Subcutaneous abdominal adipose tissue (tissue), 5 donors: ENCODE measurements around the gene DAGLA.

Experiments
- H3K27ac ChIP-seq: one replicate; pipeline ENCODE4 v1.7.0; 2013; ENCODE audit warnings: low read depth, mild to moderate bottlenecking, inconsistent platforms, low read length, moderate library complexity
- H3K27me3 ChIP-seq, 5 donors: one replicate each; pipeline ENCODE4 v1.7.0; 2013; ENCODE audit warnings: low read length in 5 of 5, inconsistent platforms in 1 of 5; ENCODE audit not compliant: control insufficient read depth in 5 of 5, insufficient read depth in 4 of 5
- H3K36me3 ChIP-seq, 5 donors: one replicate each; pipeline ENCODE4 v1.7.0; 2013; ENCODE audit warnings: low read length in 5 of 5; ENCODE audit not compliant: control insufficient read depth in 5 of 5, insufficient read depth in 5 of 5
- H3K4me1 ChIP-seq, 5 donors: one replicate each; pipeline ENCODE4 v1.7.0; 2013; ENCODE audit warnings: low read length in 5 of 5, mild to moderate bottlenecking in 3 of 5, moderate library complexity in 1 of 5; ENCODE audit not compliant: control insufficient read depth in 5 of 5, insufficient read depth in 5 of 5
- H3K4me3 ChIP-seq, 5 donors: one replicate each; pipeline ENCODE4 v1.7.0; 2013; ENCODE audit warnings: low read length in 5 of 5, low read depth in 1 of 5
- H3K9ac ChIP-seq, 5 donors: one replicate each; pipeline ENCODE4 v1.7.0; 2013; ENCODE audit warnings: low read length in 5 of 5, mild to moderate bottlenecking in 4 of 5, moderate library complexity in 3 of 5
- H3K9me3 ChIP-seq, 5 donors: one replicate each; pipeline ENCODE4 v1.7.0; 2013; ENCODE audit warnings: low read length in 5 of 5; ENCODE audit not compliant: control insufficient read depth in 5 of 5
- donor health status: healthy.
- donor health status: healthy.
- donor health status: healthy.
- donor health status: healthy.
- donor health status: healthy.

DAGLA gene

DNA sequence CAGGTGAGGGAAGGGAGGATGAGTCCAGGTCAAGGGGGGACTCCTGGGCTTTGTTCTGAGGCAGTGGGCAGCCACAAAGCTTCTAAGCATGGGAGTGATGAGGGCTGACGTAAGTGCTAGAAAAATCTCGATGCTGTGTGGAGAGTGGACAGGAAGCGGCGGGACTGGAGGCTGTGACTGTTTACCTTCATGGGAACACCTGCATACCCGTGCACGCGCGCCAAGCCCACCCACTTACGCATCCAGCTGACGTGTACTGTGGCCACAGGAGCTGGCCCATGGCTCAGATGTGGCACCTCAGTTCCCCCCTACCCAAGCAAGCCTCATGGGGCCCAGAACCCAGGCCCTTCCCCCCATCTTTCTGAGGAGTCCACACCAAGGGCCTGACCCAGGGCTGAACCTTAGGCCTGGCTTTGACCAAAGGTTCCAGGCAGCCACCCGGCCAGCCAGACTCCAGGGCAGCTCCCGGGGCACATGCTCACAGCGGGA, 86.2 kb downstream of the DAGLA start:
- H3K9me3 ChIP-seq, result no peaks in the 10 kb centered on the region
- no peak overlapping the region for H3K4me3 ChIP-seq
- no peak overlapping the region for H3K9ac ChIP-seq
- no peaks in the 10 kb centered on the region for H3K36me3 ChIP-seq
- H3K27me3 ChIP-seq, result peaks cover 8 to 22% (median 20%) of the 10 kb centered on the region in 5 donors
- H3K27ac ChIP-seq, result no peak overlapping the region
- H3K4me1 ChIP-seq, result no peaks in the 10 kb centered on the region

DNA sequence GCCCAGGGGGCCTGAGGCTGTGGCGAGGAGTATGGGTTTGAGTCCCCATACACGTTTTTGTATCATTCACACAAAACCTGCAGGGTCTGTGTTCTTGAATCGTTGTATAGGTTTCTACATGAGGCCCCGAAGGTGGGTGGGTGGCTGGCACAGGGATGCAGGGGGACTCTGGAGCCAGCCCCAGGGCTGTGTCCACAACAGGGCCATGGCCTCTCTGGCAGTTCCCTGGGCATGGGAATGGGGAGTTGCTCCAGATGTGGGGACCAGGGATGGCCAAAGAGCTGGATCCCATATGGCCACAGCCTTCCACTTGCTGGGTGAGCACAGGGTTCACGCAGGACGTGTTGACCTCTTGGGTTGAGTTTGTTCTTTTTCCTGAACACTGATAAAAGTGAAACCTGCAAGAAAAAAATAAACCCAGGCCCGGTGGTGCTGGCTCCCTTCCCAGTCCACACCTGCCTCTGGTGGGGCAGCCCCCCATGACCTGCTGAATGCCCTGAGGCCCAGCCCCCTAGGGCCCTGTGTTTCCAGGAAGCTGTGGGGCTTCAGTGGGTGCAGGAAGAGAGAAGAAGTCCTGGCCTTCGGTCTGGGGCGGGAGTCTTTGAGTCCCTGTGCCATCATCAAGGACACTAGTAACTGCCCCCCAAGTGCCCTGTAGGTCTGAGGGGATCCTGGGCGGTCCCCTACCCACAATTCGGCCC, 88.3 kb downstream of the DAGLA start:
- Histone ChIP-seq H3K27me3 (peaks cover 0 to 12% (median 7%) of the 10 kb centered on the region in 5 donors), H3K9ac (no peak overlapping the region), H3K27ac (no peak overlapping the region), H3K9me3 (no peaks in the 10 kb centered on the region), H3K36me3 (no peaks in the 10 kb centered on the region), H3K4me3 (no peak overlapping the region), H3K4me1 (peaks cover 0 to 8% (median 0%) of the 10 kb centered on the region in 5 donors)

DNA sequence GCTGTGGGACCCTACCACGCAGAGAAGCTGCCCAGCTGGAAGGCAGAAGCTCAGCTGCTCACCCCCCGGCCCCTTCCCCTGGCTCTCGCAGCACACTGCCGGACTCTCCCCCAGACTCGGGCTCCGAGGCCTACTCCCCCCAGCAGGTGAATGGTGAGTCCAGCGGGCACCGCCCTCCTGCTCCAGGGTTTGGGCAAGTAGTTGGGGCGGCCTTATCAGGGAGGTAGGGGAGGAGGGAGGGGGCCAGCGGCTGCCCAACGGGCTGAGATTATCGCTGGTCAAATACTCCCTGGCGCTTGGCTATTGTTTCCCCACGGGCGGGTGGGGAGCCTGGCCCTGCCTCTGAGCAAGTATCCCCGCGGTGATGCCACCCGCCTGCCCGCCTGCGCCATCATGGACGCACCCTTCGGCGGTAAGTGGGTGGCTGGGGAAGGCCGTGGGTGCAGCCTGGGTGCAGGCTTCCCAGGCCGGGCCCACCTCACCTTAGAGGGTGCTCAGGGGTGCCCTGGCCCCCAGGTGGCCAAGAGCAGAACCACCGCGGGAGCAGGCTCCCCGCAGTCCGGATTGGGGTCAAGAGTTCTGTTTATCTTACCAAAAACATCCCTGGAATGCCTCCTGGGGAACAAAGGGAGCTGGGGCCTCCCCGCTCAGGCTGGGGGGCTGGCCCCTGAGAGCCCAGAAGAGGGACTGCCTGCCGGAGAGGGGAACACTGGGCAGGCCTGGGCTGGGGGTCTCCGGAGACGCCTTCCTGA, 89.2 kb downstream of the DAGLA start:
- H3K36me3 ChIP-seq, result no peaks in the 10 kb centered on the region
- H3K9me3 ChIP-seq, result no peaks in the 10 kb centered on the region
- peaks cover 0 to 12% (median 2%) of the 10 kb centered on the region in 5 donors for H3K27me3 ChIP-seq
- H3K27ac ChIP-seq, result no peak overlapping the region
- no peak overlapping the region for H3K4me3 ChIP-seq
- H3K9ac ChIP-seq, result no peak overlapping the region
- peaks cover 0 to 8% (median 0%) of the 10 kb centered on the region in 5 donors for H3K4me1 ChIP-seq

DNA sequence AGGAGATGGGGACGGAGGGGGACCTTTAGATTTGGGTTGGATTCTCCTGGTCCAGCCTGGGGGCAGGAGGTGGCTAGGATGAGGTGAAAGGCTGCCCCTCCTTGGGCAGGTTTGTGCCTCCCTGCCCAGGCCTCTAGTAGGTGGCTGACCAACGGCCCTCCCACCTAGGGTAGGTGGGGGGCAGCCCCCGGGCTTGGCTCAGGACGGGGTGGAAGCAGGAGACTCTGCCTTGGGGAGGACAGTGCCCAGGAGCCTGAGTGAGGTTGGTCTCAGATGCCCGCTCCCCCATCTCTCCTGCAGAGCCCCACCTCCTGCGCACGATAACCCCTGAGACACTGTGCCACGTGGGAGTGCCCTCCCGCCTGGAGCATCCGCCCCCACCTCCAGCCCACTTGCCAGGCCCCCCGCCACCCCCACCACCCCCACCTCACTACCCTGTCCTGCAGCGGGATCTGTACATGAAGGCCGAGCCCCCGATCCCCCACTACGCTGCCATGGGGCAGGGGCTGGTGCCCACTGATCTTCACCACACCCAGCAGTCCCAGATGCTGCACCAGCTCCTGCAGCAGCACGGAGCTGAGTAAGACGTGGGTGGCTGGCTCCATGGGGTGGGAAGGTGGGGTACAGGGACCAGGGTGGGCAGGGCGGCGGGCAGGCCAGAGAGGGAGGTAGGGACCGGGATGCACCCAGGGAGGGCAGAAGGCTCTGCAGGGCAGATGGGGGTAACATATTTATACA, 89.9 kb downstream of the DAGLA start:
- Histone ChIP-seq H3K9ac (no peak overlapping the region), H3K4me1 (peaks cover 0 to 8% (median 0%) of the 10 kb centered on the region in 5 donors), H3K27ac (no peak overlapping the region), H3K9me3 (no peaks in the 10 kb centered on the region), H3K27me3 (peaks cover 0 to 8% (median under 1%) of the 10 kb centered on the region in 5 donors), H3K4me3 (no peak overlapping the region), H3K36me3 (no peaks in the 10 kb centered on the region)

DNA sequence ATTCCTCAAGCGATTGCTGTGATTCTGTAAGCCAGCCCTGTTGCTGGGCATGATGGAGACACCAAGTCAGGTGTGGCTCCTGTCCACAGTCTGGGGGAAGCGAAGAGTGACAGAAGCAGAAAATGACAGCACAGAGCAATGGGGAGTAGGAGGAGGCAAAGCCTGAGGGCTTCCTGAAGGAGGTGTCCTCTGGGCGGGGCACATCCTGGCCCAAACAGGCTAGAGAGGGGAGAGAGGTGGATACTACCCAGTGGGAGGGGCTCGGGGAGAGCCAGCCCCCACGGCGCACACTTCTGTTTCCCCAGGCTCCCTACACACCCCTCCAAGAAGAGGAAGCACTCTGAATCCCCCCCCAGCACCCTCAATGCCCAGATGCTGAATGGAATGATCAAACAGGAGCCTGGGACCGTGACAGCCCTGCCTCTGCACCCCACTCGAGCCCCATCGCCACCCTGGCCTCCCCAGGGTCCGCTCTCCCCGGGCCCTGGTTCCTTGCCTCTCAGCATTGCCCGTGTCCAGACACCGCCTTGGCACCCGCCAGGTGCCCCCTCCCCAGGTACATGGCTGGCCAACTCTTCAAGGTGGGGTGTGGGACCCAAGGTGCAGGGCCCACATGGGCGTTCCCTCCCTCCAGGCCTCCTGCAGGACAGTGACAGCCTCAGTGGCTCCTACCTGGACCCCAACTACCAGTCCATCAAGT, 91.2 kb downstream of the DAGLA start:
- Histone ChIP-seq H3K9me3 (no peaks in the 10 kb centered on the region), H3K9ac (no peak overlapping the region), H3K4me1 (peaks cover 0 to 8% (median under 1%) of the 10 kb centered on the region in 5 donors), H3K27me3 (peaks cover 0 to 9% (median 7%) of the 10 kb centered on the region in 5 donors), H3K4me3 (no peak overlapping the region), H3K36me3 (no peaks in the 10 kb centered on the region), H3K27ac (no peak overlapping the region)

DNA sequence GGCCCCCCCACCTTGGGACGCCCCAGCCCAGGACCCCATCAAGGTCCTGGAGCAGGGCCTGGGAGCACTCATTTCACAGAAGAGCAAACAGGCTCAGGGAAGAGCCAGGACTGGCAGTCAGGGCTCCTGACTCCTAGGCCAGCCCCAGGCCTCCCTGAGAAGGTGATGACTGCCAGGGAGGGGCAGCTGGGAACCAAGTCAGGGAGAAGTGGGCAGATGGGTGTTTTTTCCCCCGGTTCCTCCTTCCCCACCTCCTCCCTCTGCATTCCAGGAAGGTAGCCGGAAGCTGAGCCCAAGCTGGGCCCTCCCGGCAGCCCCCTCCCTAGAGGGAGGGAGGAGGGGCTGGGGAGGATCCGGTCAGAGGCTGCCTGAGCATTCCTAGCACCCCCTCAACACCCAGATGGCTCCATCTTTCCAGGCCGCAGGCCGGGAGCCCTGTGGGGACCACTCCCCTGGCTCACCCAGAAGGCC, 91.8 kb downstream of the DAGLA start:
- H3K27me3 ChIP-seq, result peaks cover 0 to 13% (median 7%) of the 10 kb centered on the region in 5 donors
- no peaks in the 10 kb centered on the region for H3K36me3 ChIP-seq
- no peak overlapping the region for H3K27ac ChIP-seq

DNA sequence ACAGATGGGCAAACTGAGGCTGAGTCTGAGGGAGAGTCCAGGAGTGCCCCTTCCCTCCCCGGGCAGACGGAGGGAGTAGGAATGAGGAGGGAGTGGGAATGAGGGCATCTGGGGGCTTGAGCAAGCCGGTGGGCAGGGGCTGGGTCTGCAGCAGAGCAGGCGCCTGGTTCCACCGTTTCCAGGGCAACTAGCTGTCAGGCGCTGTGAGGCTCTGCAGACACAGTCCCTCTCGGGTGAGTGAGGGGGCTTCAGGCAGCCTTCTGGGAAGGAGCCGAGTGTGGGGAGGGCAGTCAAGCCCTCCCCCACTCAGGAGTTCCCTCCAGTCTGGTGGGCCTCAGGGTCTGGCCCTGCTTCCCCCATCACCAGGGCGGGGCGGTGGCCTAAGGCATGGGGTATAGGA, 93.2 kb downstream of the DAGLA start:
- peaks cover 0 to 15% (median 7%) of the 10 kb centered on the region in 5 donors for H3K27me3 ChIP-seq
- H3K9me3 ChIP-seq, result no peaks in the 10 kb centered on the region
- H3K27ac ChIP-seq, result no peak overlapping the region
- peaks cover 0 to 19% (median 13%) of the 10 kb centered on the region in 5 donors for H3K4me1 ChIP-seq
- no peak overlapping the region for H3K9ac ChIP-seq
- H3K36me3 ChIP-seq, result no peaks in the 10 kb centered on the region
- H3K4me3 ChIP-seq, result no peak overlapping the region

More for the DNA sequence above, 91.8 kb downstream of the DAGLA start:
- no peak overlapping the region for H3K4me3 ChIP-seq
- H3K4me1 ChIP-seq, result peaks cover 0 to 12% (median 5%) of the 10 kb centered on the region in 5 donors
- H3K9me3 ChIP-seq, result no peaks in the 10 kb centered on the region
- no peak overlapping the region for H3K9ac ChIP-seq

DNA sequence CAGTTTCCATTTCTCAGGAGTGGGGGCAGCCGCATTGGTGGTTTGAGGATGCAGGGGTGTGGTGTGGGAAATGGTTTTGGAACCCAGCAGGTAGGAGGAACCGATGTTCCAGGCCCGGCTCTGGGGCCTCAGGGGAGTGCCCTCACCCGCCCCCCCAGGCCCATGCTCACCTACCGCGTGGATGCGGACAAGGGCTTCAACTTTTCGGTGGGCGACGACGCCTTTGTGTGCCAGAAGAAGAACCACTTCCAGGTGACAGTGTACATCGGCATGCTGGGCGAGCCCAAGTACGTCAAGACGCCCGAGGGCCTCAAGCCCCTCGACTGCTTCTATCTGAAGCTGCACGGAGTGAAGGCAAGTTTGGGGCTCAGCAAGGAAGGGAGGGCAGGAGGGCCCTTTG, 93.6 kb downstream of the DAGLA start:
- Histone ChIP-seq H3K36me3 (no peaks in the 10 kb centered on the region), H3K9ac (no peak overlapping the region), H3K27me3 (peaks cover 0 to 15% (median 7%) of the 10 kb centered on the region in 5 donors), H3K9me3 (no peaks in the 10 kb centered on the region), H3K4me3 (no peak overlapping the region), H3K27ac (no peak overlapping the region), H3K4me1 (peaks cover 0 to 19% (median 13%) of the 10 kb centered on the region in 5 donors)

DNA sequence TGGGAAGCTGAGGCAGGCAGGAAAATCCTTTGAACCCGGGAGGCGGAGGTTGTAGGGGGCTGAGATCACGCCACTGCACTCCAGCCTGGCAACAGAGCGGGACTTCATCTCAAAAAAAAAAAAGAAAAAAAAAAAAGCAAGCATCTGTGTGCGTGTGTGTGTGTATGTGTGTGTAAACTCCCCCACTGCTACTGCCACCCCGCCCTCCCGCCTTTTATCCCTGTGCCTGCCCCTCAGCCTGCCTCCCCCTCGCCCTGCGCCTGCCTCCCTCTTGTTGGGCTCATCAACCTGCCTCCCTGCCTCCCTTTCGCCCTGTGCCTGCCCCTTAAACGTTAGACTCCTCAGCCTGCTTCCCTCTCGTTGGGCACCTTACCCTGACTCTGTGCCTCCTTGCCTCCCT, 94.2 kb downstream of the DAGLA start:
- Histone ChIP-seq H3K9me3 (no peaks in the 10 kb centered on the region), H3K27me3 (peaks cover 0 to 15% (median 6%) of the 10 kb centered on the region in 5 donors), H3K9ac (no peak overlapping the region), H3K4me1 (peaks cover 0 to 19% (median 13%) of the 10 kb centered on the region in 5 donors), H3K27ac (no peak overlapping the region), H3K36me3 (no peaks in the 10 kb centered on the region), H3K4me3 (no peak overlapping the region)
